B cell (primary cell): Measurements from ENCODE around the gene RABGAP1L.

Experiments used
- CTCF ChIP-seq: fragments of 200-600 bp; IDR thresholded peaks from one replicate; pipeline ENCODE4 v1.8.0; 2022; ENCODE audit warnings: antibody characterized with exemption, mild to moderate bottlenecking
- EZH2 ChIP-seq: IDR thresholded peaks from 2 replicates; pipeline ENCODE4 v1.6.1; 2012; ENCODE audit warnings: borderline replicate concordance, low read depth, mild to moderate bottlenecking, moderate library complexity, low read length; ENCODE audit not compliant: insufficient read depth, poor library complexity, severe bottlenecking

- no peak for TF ChIP-seq CTCF
- TF ChIP-seq EZH2 = no peak
These were observed 7.4 kb downstream of the RABGAP1L start for GRCh38 chr1:174166530-174167264.
